H1 (cell line): ENCODE data around the gene PCDHAC1. TPM values are rescaled to one million over a fixed set of nuclear protein-coding genes. Genes with fewer than 3 reads are reported as not detected.

Experiments used
- CTCF ChIA-PET: fragments of 300-600 bp; sonication (Branson Sonifier 250); formaldehyde crosslinking; loops from one replicate; lab custom pipeline; 2021; ENCODE audit not compliant: partially characterized antibody; lab: Charles Lee
- POLR2A ChIA-PET: fragments of 300-600 bp; sonication (Branson Sonifier 250); formaldehyde crosslinking; loops from one replicate; lab custom pipeline; 2021; ENCODE audit warnings: inconsistent platforms; ENCODE audit not compliant: partially characterized antibody; lab: Charles Lee
- DNase-seq, 2 experiments: peaks; one replicate each; pipeline versions ENCODE4 v3.0.0 to v3.0.0-alpha.2; 2010 to 2022; ENCODE audit warnings: low spot score in 2 of 2, low read depth in 1 of 2, mixed read lengths in 1 of 2
- FAIRE-seq: peaks from 2 replicates; lab custom pipeline; 2011; peaks lifted over from hg19 to GRCh38; lab: Jason Lieb, UNC
- H2AFZ ChIP-seq: 2 replicates; pipeline ENCODE4 v1.8.1; 2012; ENCODE audit warnings: low read length, inconsistent platforms
- H2AK5ac ChIP-seq: 2 replicates; pipeline ENCODE4 v1.6.1; 2013; ENCODE audit warnings: low read depth, low read length
- H2BK120ac ChIP-seq: replicated peaks from 2 replicates; pipeline ENCODE3; 2013; ENCODE audit warnings: low read depth, low read length, inconsistent platforms
- H2BK12ac ChIP-seq: 2 replicates; pipeline ENCODE4 v1.6.1; 2013; ENCODE audit warnings: low read depth, low read length
- H2BK15ac ChIP-seq: 2 replicates; pipeline ENCODE4 v1.6.1; 2013; ENCODE audit warnings: low read length
- H2BK20ac ChIP-seq: 2 replicates; pipeline ENCODE4 v1.6.1; 2013; ENCODE audit warnings: low read length
- H2BK5ac ChIP-seq: 2 replicates; pipeline ENCODE4 v1.6.1; 2013; ENCODE audit warnings: low read depth, low read length
- H3K14ac ChIP-seq: 2 replicates; pipeline ENCODE4 v1.6.1; 2013; ENCODE audit warnings: inconsistent platforms; ENCODE audit not compliant: insufficient read length
- H3K18ac ChIP-seq: 2 replicates; pipeline ENCODE4 v1.6.1; 2013; ENCODE audit warnings: low read length; ENCODE audit errors: extremely low read depth
- H3K23ac ChIP-seq: 2 replicates; pipeline ENCODE4 v1.6.1; 2013; ENCODE audit warnings: inconsistent platforms; ENCODE audit not compliant: insufficient read length
- H3K23me2 ChIP-seq: 2 replicates; pipeline ENCODE4 v1.6.1; 2013; ENCODE audit warnings: low read depth, low read length
- H3K27ac ChIP-seq: 2 replicates; pipeline ENCODE4 v1.6.1; 2011; ENCODE audit warnings: low read depth, low read length, inconsistent platforms
- H3K27me3 ChIP-seq, 4 experiments: replicated peaks in 1 of 4; 1 replicate in 1 of 4; 2 replicates in 3 of 4; pipeline versions ENCODE4 v1.6.1 to v1.8.1; 2011 to 2013; ENCODE audit warnings: low read length in 3 of 4, mild to moderate bottlenecking in 3 of 4, inconsistent platforms in 2 of 4, mixed read lengths in 2 of 4, moderate library complexity in 1 of 4; ENCODE audit not compliant: control insufficient read depth in 3 of 4, insufficient read depth in 3 of 4; ENCODE audit errors: extremely low read depth in 1 of 4
- H3K36me3 ChIP-seq, 4 experiments: 2 replicates each; pipeline versions ENCODE4 v1.6.1 to v1.8.1; 2011 to 2013; ENCODE audit warnings: mild to moderate bottlenecking in 4 of 4, low read length in 3 of 4, moderate library complexity in 2 of 4, control low read depth in 1 of 4, inconsistent platforms in 1 of 4; ENCODE audit not compliant: insufficient read depth in 4 of 4, control insufficient read depth in 2 of 4
- H3K4ac ChIP-seq: replicated peaks from 2 replicates; pipeline ENCODE3; 2013; ENCODE audit warnings: low read length, low read depth, mixed read lengths, inconsistent platforms; ENCODE audit not compliant: insufficient read length
- H3K4me1 ChIP-seq, 4 experiments: replicated peaks in 1 of 4; 1 replicate in 1 of 4; 2 replicates in 3 of 4; pipeline versions ENCODE4 v1.6.1 to v1.8.1; 2011 to 2013; ENCODE audit warnings: low read length in 3 of 4, inconsistent platforms in 2 of 4, mixed read lengths in 1 of 4; ENCODE audit not compliant: insufficient read depth in 4 of 4, control insufficient read depth in 3 of 4
- H3K4me2 ChIP-seq, 2 experiments: 2 replicates each; pipeline versions ENCODE4 v1.6.1 to v1.8.1; 2011 to 2013; ENCODE audit warnings: low read depth in 2 of 2, low read length in 2 of 2, control low read depth in 1 of 2, inconsistent platforms in 1 of 2, mild to moderate bottlenecking in 1 of 2; ENCODE audit not compliant: insufficient read depth in 1 of 2
- H3K4me3 ChIP-seq, 4 experiments: fragments of 200-600, 300-600 bp in 1 of 4; sonication (generic), shearing (Covaris generic), sonication (Bioruptor Twin) in 1 of 4; 2 replicates each; pipeline versions ENCODE4 v1.5.1 to v1.8.1; 2011 to 2016; ENCODE audit warnings: low read length in 4 of 4, low read depth in 3 of 4, control low read depth in 2 of 4, inconsistent platforms in 2 of 4, mild to moderate bottlenecking in 2 of 4, mixed read lengths in 1 of 4, moderate library complexity in 1 of 4; ENCODE audit not compliant: insufficient read depth in 2 of 4; ENCODE audit errors: extremely low read depth in 1 of 4
- H3K56ac ChIP-seq: replicated peaks from 2 replicates; pipeline ENCODE3; 2013; ENCODE audit warnings: low read depth, mild to moderate bottlenecking, mixed read lengths, low read length, inconsistent platforms; ENCODE audit not compliant: insufficient read length
- H3K79me1 ChIP-seq: 2 replicates; pipeline ENCODE4 v1.6.1; 2013; ENCODE audit warnings: low read depth, low read length, control low read depth
- H3K79me2 ChIP-seq, 2 experiments: 2 replicates each; pipeline versions ENCODE4 v1.6.1 to v1.8.1; 2012 to 2013; ENCODE audit warnings: low read length in 2 of 2, mild to moderate bottlenecking in 2 of 2, inconsistent platforms in 1 of 2; ENCODE audit not compliant: insufficient read depth in 2 of 2, control insufficient read depth in 1 of 2
- H3K9ac ChIP-seq, 4 experiments: replicated peaks in 1 of 4; 1 replicate in 1 of 4; 2 replicates in 3 of 4; pipeline versions ENCODE4 v1.6.1 to v1.8.1; 2011 to 2013; ENCODE audit warnings: low read depth in 3 of 4, low read length in 3 of 4, control low read depth in 2 of 4, mild to moderate bottlenecking in 2 of 4, moderate library complexity in 2 of 4, inconsistent platforms in 1 of 4; ENCODE audit errors: extremely low read depth in 1 of 4
- H3K9me3 ChIP-seq, 2 experiments: 2 replicates each; pipeline versions ENCODE4 v1.6.1 to v1.8.1; 2012 to 2013; ENCODE audit warnings: mild to moderate bottlenecking in 2 of 2, moderate library complexity in 2 of 2, control low read depth in 1 of 2, inconsistent platforms in 1 of 2, low read depth in 1 of 2, low read length in 1 of 2, mixed read lengths in 1 of 2; ENCODE audit not compliant: insufficient read depth in 2 of 2
- H4K20me1 ChIP-seq, 2 experiments: replicated peaks in 1 of 2; 2 replicates each; pipeline versions ENCODE3 to v1.8.1; 2011 to 2013; ENCODE audit warnings: inconsistent platforms in 2 of 2, low read length in 2 of 2, mild to moderate bottlenecking in 1 of 2; ENCODE audit not compliant: insufficient read depth in 2 of 2, control insufficient read depth in 1 of 2
- H4K5ac ChIP-seq: 2 replicates; pipeline ENCODE4 v1.6.1; 2013; ENCODE audit warnings: low read length, low read depth, mixed read lengths, inconsistent platforms; ENCODE audit not compliant: insufficient read length
- H4K8ac ChIP-seq: 2 replicates; pipeline ENCODE4 v1.8.0; 2013; ENCODE audit warnings: mild to moderate bottlenecking, moderate library complexity, low read length, inconsistent platforms; ENCODE audit not compliant: insufficient read depth; ENCODE audit errors: extremely low read depth
- H4K91ac ChIP-seq: replicated peaks from 2 replicates; pipeline ENCODE3; 2013; ENCODE audit warnings: low read length, mixed read lengths, inconsistent platforms; ENCODE audit not compliant: insufficient read length
- CEBPB ChIP-seq: IDR thresholded peaks from 2 replicates; pipeline ENCODE4 v1.6.1; 2012; ENCODE audit warnings: low read depth, low read length
- NRF1 ChIP-seq: IDR thresholded peaks from 2 replicates; pipeline ENCODE4 v1.6.1; 2011; ENCODE audit warnings: mild to moderate bottlenecking, low read depth, low read length, improper control_type of control experiment
- PHF8 ChIP-seq: fragments of 200-600 bp; sonication (generic); conservative IDR thresholded peaks from 2 replicates; pipeline ENCODE4 v1.7.1; 2012; ENCODE audit warnings: low read depth, mild to moderate bottlenecking, inconsistent platforms, low read length, moderate library complexity
- POLR2AphosphoS5 ChIP-seq: IDR thresholded peaks from 2 replicates; pipeline ENCODE4 v1.6.1; 2011; ENCODE audit warnings: low read depth, low read length
- RFX5 ChIP-seq: IDR thresholded peaks from 2 replicates; pipeline ENCODE4 v1.6.1; 2011; ENCODE audit warnings: low read depth, low read length, improper control_type of control experiment, borderline replicate concordance
- RXRA ChIP-seq: IDR thresholded peaks from 2 replicates; pipeline ENCODE4 v1.6.1; 2011; ENCODE audit warnings: low read depth, mild to moderate bottlenecking, low read length, moderate library complexity; ENCODE audit not compliant: insufficient read depth
- SP1 ChIP-seq: IDR thresholded peaks from 2 replicates; pipeline ENCODE4 v1.6.1; 2011; ENCODE audit warnings: low read depth, low read length
- TAF1 ChIP-seq: IDR thresholded peaks from 2 replicates; pipeline ENCODE4 v1.6.1; 2011; ENCODE audit warnings: mild to moderate bottlenecking, low read depth, low read length
- TCF12 ChIP-seq: IDR thresholded peaks from 2 replicates; pipeline ENCODE4 v1.6.1; 2011; ENCODE audit warnings: low read depth, mild to moderate bottlenecking, low read length
- WGBS, 2 experiments: shearing (Covaris generic) in 1 of 2; methylation state at CpG; one replicate each; pipeline versions ENCODE4 v1.1.6 to v1.1.7; 2013 to 2015; ENCODE audit warnings: low lambda C conversion rate in 2 of 2, mixed read lengths in 2 of 2, inconsistent platforms in 1 of 2, low coverage in 1 of 2, missing lambda C conversion rate in 1 of 2; ENCODE audit not compliant: insufficient replicate concordance in 2 of 2, insufficient coverage in 1 of 2, insufficient read length in 1 of 2; ENCODE audit errors: extremely low coverage in 1 of 2, missing lambda C conversion rate in 1 of 2; 5-methylcytosine and 5-hydroxymethylcytosine counted together
- polyA plus RNA-seq, 7 experiments: library from polyadenylated mRNA; depleted of rRNA in 3 of 7; stranded (reverse) in 5 of 7; unstranded in 2 of 7; fragments of >200 nt in 5 of 7; fragments of 200-250 nt in 2 of 7; gene quantifications; 1 replicate in 5 of 7; 2 replicates in 1 of 7; 4 replicates in 1 of 7; pipeline versions ENCODE4 v1.2.1 to v1.2.3, GENCODE V29; 2011 to 2013; ENCODE audit warnings: missing spikeins in 2 of 7, mixed read lengths in 2 of 7
- total RNA-seq: library from RNA; stranded (reverse); fragmentation: NEBNext Ultra II Directional; extraction: Animal tissue kit (Norgen Biotek cat#: 25700); gene quantifications from 2 replicates; pipeline ENCODE4 v1.2.1, GENCODE V29; 2021
- TF ChIP-seq, protein P1 (sequence below): IDR thresholded peaks from 2 replicates; pipeline ENCODE4 v1.6.1; 2011; ENCODE audit warnings: low read depth, mild to moderate bottlenecking, low read length; ENCODE audit not compliant: insufficient read depth

PCDHAC1 gene
- total and polyA plus RNA-seq, 2 of the 8 experiments (the other 6 are each of a cell fraction or from before 2014, with no cell fraction given), result 2.2 to 4.5 TPM

DNA sequence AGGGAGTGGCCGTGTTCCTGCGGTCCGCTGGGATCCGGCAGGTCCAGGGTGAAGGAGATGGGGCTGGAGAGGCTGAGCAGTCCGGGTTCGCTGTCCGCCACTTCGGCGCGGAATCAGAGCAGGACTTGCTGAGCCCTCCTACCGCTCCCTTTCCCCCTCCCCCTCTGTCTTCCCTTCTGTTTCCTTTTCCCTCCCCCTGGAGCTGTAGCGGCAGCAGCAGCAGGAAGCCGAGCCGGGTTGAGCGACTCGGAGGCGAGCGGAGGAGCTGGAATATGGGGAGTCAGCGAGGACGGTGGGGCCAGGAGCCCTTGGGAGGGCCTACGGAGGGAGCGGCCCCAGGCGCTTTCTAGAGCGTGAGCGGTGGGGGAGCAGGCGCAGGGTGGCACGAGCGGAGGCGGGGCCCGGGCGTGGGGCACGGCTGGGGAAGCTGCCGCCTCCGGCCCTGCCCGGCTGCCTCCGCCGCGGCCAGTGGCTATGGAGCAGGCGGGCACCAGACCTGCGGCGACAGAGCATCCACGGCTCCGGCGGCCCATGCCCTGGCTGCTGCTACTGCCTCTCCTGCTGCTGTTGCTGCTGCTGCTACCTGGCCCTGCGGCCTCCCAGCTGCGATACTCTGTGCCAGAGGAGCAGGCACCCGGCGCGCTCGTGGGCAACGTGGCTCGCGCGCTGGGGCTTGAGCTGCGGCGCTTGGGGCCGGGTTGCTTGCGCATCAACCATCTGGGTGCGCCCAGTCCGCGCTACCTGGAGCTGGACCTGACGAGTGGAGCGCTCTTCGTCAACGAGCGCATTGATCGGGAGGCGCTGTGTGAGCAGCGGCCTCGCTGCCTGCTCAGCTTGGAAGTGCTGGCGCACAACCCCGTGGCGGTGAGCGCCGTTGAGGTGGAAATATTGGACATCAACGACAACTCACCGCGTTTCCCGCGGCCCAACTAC is 40.5 kb downstream of the PCDHAC1 start, which contains the start of gene PCDHAC2:
TSS of gene PCDHAC2 (plus strand) at position 184 of the 933 bp plus-strand sequence. CDS start at position 475, 291 bp downstream.
- Histone ChIP-seq H4K20me1 (peaks cover 9 to 16% of the 10 kb centered on the region in 2 experiments), H4K5ac (no peak within 1 kb of the TSS), H3K4ac (no peak within 1 kb of the TSS), H3K4me2 (peak within 1 kb of the TSS; percentile 78 to 100), H3K9me3 (no peaks in the 10 kb centered on the region), H3K18ac (peak within 1 kb of the TSS; percentile 49), H3K27ac (no peak within 1 kb of the TSS), H3K56ac (no peak within 1 kb of the TSS), H2AK5ac (no peak within 1 kb of the TSS), H3K23ac (no peak within 1 kb of the TSS), H2BK120ac (no peak within 1 kb of the TSS), H2BK15ac (peak within 1 kb of the TSS; percentile 63; the same call in 1 of the 2 replicates), H2AFZ (peak within 1 kb of the TSS; percentile 61; the same call in 1 of the 2 replicates), H3K9ac (peak within 1 kb of the TSS; percentile 43 to 73 (median 60)), H3K14ac (peak within 1 kb of the TSS; percentile 25), H2BK20ac (peak within 1 kb of the TSS; percentile 35; the same call in 1 of the 2 replicates), H3K4me3 (peak within 1 kb of the TSS; percentile 76 to 96 (median 92)), H2BK5ac (peak within 1 kb of the TSS; percentile 57; the same call in 1 of the 2 replicates), H3K79me1 (no peaks in the 10 kb centered on the region), H2BK12ac (peak within 1 kb of the TSS; percentile 93), H4K91ac (peak within 1 kb of the TSS; percentile 67), H3K36me3 (no peaks in the 10 kb centered on the region), H3K4me1 (peaks cover 2 to 15% (median 7%) of the 10 kb centered on the region in 4 experiments; a peak in 5 of 7 replicates), H4K8ac (peak within 1 kb of the TSS; percentile 73), H3K79me2 (peaks cover 0 to 3% of the 10 kb centered on the region in 2 experiments; a peak in 1 of 4 replicates), H3K23me2 (peaks cover 15% of the 10 kb centered on the region), H3K27me3 (peaks cover 2 to 27% (median 20%) of the 10 kb centered on the region in 4 experiments)
- WGBS, 2 experiments, result 1% methylated on average over 68 of the region's 80 CpGs; no CpG with 5 or more reads in 1 of the 2 experiments
- ChIA-PET POLR2A (interaction anchor here (0.8 to 13.7 kb wide), 10 partner anchors 10 to 91 kb away, joined by 3 to 123 read pairs (median 8); partner anchors contain the start of gene PCDHAC1), CTCF (interaction anchor here (0.6 to 5.7 kb wide), 23 partner anchors 10 to 548 kb away, joined by 3 to 56 read pairs (median 8); partner anchors contain the start of genes PCDHA12, PCDHA13 and PCDHAC1)
- FAIRE-seq (no peak), DNase-seq (peak in 1 of 2 experiments; percentile 83)
- TF ChIP-seq CEBPB (no peak), NRF1 (no peak), RFX5 (no peak), POLR2AphosphoS5 (no peak; the same call in 1 of the 2 replicates), TAF1 (peak; percentile 23; the same call in 1 of the 2 replicates), SP1 (no peak), RXRA (no peak), PHF8 (peak; percentile 49; the same call in 1 of the 2 replicates), TCF12 (no peak)
- TF ChIP-seq, protein P1, sequence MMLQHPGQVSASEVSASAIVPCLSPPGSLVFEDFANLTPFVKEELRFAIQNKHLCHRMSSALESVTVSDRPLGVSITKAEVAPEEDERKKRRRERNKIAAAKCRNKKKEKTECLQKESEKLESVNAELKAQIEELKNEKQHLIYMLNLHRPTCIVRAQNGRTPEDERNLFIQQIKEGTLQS, result no peak
